ENCODE measurements around the gene GPC6. TPM values are rescaled to one million over a fixed set of nuclear protein-coding genes. Genes with fewer than 3 reads are reported as not detected.

Gene GPC6
- polyA plus RNA-seq, 1 of the 3 experiments (the other 2 are of a cell fraction): 6.7 TPM

DNA sequence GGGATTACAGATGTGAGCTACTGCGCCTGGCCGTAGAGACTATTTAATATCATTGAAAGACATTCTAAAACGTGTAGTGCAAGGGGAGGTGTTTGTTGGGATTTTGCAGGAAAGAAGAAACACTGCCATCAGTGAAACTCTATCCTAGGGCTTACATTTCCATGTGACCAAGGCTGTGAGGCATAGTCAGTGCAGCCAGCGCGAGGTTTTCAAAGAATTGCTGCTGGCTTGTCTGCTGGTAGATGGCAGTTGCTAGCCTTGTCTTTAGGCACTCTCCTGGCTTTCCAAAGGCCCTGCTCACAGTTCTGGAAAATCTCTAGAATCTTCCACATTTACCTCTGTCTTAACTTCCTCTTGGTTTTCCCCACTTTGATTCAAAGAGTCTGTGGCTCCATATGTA, 77.5 kb downstream of the GPC6 start:
- TF ChIP-seq FOXJ3 (CRISPR knock-in tag; IDR thresholded peaks at IDR 0.05): no peak
- no peak for TF ChIP-seq RAD21 (IDR thresholded peaks at IDR 0.05; ENCODE audit: low read length)
- ChIA-PET POLR2A (no interaction called here), CTCF (no interaction called here)
- Histone ChIP-seq H3K36me3 (replicated peaks in 1 of 2; ENCODE audit: control insufficient read depth in 1 of 2, insufficient read depth in 2 of 2, low read length in 1 of 2) (no peaks in the 10 kb centered on the region), H3K27ac (ENCODE audit: low read depth in 2 of 2, low read length in 1 of 2) (peak overlapping the region in 1 of 2 experiments; percentile 34; a peak in 2 of 4 replicates), H3K4me3 (ENCODE audit: low read depth in 2 of 2, low read length in 1 of 2) (no peak overlapping the region), H3K9me2 (no peaks in the 10 kb centered on the region), H3K9ac (no peak overlapping the region), H3K27me3 (ENCODE audit: insufficient read depth) (no peaks in the 10 kb centered on the region), H3F3A (replicated peaks; ENCODE audit: insufficient read depth) (peaks cover 7% of the 10 kb centered on the region), H3K4me1 (ENCODE audit: control insufficient read depth in 1 of 2, insufficient read depth in 2 of 2, low read depth in 1 of 2, low read length in 1 of 2) (peaks cover 18 to 22% of the 10 kb centered on the region in 2 experiments; a peak in 3 of 4 replicates), H3K79me2 (ENCODE audit: insufficient read depth) (no peaks in the 10 kb centered on the region), H3K9me3 (no peaks in the 10 kb centered on the region), H3K4me2 (no peak overlapping the region), H2AFZ (ENCODE audit: low read depth) (no peak overlapping the region), H4K20me1 (ENCODE audit: insufficient read depth) (no peaks in the 10 kb centered on the region)
- 96% methylated on average over 3 of the region's 5 CpGs for WGBS (ENCODE audit: low lambda C conversion rate)
- DNase-seq: no peak

DNA sequence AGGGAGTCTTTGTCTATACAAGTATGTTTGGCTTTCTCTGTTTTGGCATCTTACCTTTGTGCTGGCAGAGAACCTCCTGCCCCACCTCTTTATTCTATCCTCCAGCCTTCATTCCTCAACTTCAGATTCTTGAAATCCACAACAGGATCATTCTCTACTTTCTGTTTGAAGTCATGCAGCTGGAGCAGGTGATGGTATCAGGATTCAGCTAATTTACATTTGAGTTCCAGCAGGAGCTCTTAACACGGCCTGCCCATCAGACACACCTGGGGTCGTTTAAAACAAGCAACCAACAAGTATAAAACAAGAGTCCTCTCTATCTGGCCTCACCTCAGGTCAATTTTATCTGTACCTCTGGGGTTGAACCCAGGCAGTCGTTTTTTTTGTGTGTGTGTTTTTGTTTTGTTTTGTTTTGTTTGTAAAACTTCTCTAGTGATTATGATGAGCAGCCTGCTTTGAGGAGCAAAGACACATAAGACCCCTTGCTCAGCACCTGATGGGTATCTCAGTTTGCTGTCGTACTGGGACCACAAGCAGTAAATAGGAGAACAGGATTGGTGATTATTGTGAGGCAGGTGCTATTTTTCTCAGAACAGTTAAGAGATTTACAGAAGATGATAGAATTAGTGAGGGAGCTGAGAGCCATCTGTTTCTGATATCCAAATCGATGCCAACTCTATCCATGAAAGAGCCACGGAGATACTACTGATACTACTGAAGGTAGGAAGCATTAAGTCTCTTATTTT, 78.4 kb downstream of the GPC6 start:
- Histone ChIP-seq H3K9me3 (no peaks in the 10 kb centered on the region), H4K20me1 (ENCODE audit: insufficient read depth) (no peaks in the 10 kb centered on the region), H3K9ac (no peak overlapping the region), H3K9me2 (no peaks in the 10 kb centered on the region), H3K4me2 (peak overlapping the region; percentile 32; the same call in 1 of the 2 replicates), H3K79me2 (ENCODE audit: insufficient read depth) (no peaks in the 10 kb centered on the region), H3K27me3 (ENCODE audit: insufficient read depth) (no peaks in the 10 kb centered on the region), H2AFZ (ENCODE audit: low read depth) (no peak overlapping the region), H3K27ac (ENCODE audit: low read depth in 2 of 2, low read length in 1 of 2) (peak overlapping the region; percentile 41 to 71), H3K4me3 (ENCODE audit: low read depth in 2 of 2, low read length in 1 of 2) (no peak overlapping the region), H3F3A (replicated peaks; ENCODE audit: insufficient read depth) (peaks cover 7% of the 10 kb centered on the region), H3K36me3 (replicated peaks in 1 of 2; ENCODE audit: control insufficient read depth in 1 of 2, insufficient read depth in 2 of 2, low read length in 1 of 2) (no peaks in the 10 kb centered on the region), H3K4me1 (ENCODE audit: control insufficient read depth in 1 of 2, insufficient read depth in 2 of 2, low read depth in 1 of 2, low read length in 1 of 2) (peaks cover 18 to 22% of the 10 kb centered on the region in 2 experiments; a peak in 3 of 4 replicates)
- POLR2A ChIA-PET: no interaction called here
- DNase-seq: peak; percentile 16
- WGBS (ENCODE audit: low lambda C conversion rate): 53% methylated on average over 6 of the region's 6 CpGs
- CTCF ChIA-PET: no interaction called here
- TF ChIP-seq TCF12 (IDR thresholded peaks at IDR 0.05): no peak
- no peak for TF ChIP-seq JUND (IDR thresholded peaks at IDR 0.05)
- TF ChIP-seq NFIC (IDR thresholded peaks at IDR 0.05; ENCODE audit: borderline replicate concordance): no peak
- TF ChIP-seq, protein P1, sequence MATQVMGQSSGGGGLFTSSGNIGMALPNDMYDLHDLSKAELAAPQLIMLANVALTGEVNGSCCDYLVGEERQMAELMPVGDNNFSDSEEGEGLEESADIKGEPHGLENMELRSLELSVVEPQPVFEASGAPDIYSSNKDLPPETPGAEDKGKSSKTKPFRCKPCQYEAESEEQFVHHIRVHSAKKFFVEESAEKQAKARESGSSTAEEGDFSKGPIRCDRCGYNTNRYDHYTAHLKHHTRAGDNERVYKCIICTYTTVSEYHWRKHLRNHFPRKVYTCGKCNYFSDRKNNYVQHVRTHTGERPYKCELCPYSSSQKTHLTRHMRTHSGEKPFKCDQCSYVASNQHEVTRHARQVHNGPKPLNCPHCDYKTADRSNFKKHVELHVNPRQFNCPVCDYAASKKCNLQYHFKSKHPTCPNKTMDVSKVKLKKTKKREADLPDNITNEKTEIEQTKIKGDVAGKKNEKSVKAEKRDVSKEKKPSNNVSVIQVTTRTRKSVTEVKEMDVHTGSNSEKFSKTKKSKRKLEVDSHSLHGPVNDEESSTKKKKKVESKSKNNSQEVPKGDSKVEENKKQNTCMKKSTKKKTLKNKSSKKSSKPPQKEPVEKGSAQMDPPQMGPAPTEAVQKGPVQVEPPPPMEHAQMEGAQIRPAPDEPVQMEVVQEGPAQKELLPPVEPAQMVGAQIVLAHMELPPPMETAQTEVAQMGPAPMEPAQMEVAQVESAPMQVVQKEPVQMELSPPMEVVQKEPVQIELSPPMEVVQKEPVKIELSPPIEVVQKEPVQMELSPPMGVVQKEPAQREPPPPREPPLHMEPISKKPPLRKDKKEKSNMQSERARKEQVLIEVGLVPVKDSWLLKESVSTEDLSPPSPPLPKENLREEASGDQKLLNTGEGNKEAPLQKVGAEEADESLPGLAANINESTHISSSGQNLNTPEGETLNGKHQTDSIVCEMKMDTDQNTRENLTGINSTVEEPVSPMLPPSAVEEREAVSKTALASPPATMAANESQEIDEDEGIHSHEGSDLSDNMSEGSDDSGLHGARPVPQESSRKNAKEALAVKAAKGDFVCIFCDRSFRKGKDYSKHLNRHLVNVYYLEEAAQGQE (IDR thresholded peaks at IDR 0.05; ENCODE audit: low read depth, low read length): no peak
- no peak for TF ChIP-seq ELF1 (IDR thresholded peaks at IDR 0.05)
- TF ChIP-seq EP300 (IDR thresholded peaks at IDR 0.05; ENCODE audit: borderline replicate concordance in 1 of 2, low read depth in 1 of 2, low read length in 1 of 2): peak in 1 of 2 experiments; percentile 27; a peak in 1 of 4 replicates
- TF ChIP-seq RCOR1 (IDR thresholded peaks at IDR 0.05; ENCODE audit: low read length): no peak
- peak; percentile 31 for TF ChIP-seq GATA2 (CRISPR knock-in tag; IDR thresholded peaks at IDR 0.05)
- TF ChIP-seq TEAD4 (IDR thresholded peaks at IDR 0.05; ENCODE audit: borderline replicate concordance, insufficient read depth): no peak
- no peak for TF ChIP-seq SMC3 (IDR thresholded peaks at IDR 0.05; ENCODE audit: low read depth, low read length)
- TF ChIP-seq SIN3A (IDR thresholded peaks at IDR 0.05; ENCODE audit: borderline replicate concordance, low read depth, low read length): no peak
- TF ChIP-seq, protein P2, sequence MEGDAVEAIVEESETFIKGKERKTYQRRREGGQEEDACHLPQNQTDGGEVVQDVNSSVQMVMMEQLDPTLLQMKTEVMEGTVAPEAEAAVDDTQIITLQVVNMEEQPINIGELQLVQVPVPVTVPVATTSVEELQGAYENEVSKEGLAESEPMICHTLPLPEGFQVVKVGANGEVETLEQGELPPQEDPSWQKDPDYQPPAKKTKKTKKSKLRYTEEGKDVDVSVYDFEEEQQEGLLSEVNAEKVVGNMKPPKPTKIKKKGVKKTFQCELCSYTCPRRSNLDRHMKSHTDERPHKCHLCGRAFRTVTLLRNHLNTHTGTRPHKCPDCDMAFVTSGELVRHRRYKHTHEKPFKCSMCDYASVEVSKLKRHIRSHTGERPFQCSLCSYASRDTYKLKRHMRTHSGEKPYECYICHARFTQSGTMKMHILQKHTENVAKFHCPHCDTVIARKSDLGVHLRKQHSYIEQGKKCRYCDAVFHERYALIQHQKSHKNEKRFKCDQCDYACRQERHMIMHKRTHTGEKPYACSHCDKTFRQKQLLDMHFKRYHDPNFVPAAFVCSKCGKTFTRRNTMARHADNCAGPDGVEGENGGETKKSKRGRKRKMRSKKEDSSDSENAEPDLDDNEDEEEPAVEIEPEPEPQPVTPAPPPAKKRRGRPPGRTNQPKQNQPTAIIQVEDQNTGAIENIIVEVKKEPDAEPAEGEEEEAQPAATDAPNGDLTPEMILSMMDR (IDR thresholded peaks at IDR 0.05): no peak
